SIG-M5 treated with dmso at 0.1 percent for 504 hours (cell line): ENCODE results near the gene APOL2.

Source experiments
- DNase-seq: peaks from one replicate; lab custom pipeline; 2025; ENCODE audit not compliant: unreplicated experiment; lab: John Stamatoyannopoulos, UW

The APOL2 gene

GRCh38 chr22:36177160-36177559 is 62.2 kb downstream of the APOL2 start:
- DNase-seq = no peak
